Right ventricle myocardium inferior (tissue), 1 donor: ENCODE data around the gene SUGCT. TPM values are rescaled to one million over a fixed set of nuclear protein-coding genes. Genes with fewer than 3 reads are reported as not detected.

Experiments
- ATAC-seq: fragments of 200-7000 bp; cut with Tn5 transposase; one replicate; pipeline ENCODE4 v1.9.1; 2020; ENCODE audit warnings: mild to moderate bottlenecking, moderate library complexity
- DNase-seq: peaks from one replicate; pipeline ENCODE4 v3.0.0; 2021; ENCODE audit errors: missing footprints
- intact Hi-C: fragments of 100-400 bp; cut with DNase I; formaldehyde crosslinking; loops from one replicate; pipeline ENCODE4 v1.11.0; 2022
- total RNA-seq: library from RNA; stranded (reverse); fragmentation: NEBNext Ultra II Directional; extraction: Animal tissue kit (Norgen Biotek cat#: 25700); gene quantifications from one replicate; pipeline ENCODE4 v1.2.1, GENCODE V29; 2021
- donor health status: DM: no; HTN: yes; CAD: no; lungs with severe emphysema.

SUGCT gene
- total RNA-seq, 1 donor from 2014 or later = 4.4 TPM

- DNase-seq (no peak), ATAC-seq (no peak)
- intact Hi-C loops = no loop called here
Observed at GRCh38 chr7:40739257-40739656, 604.5 kb downstream of the SUGCT start.

GRCh38 chr7:40742270-40742669 is 607.5 kb downstream of the SUGCT start:
- ATAC-seq = no peak
- intact Hi-C loops = no loop called here
- DNase-seq = no peak

GRCh38 chr7:40746841-40747556 is 612.2 kb downstream of the SUGCT start:
- ATAC-seq (no peak), DNase-seq (no peak)
- intact Hi-C loops = no loop called here

- ATAC-seq = no peak
- no peak for DNase-seq
- intact Hi-C loops = no loop called here
Observed at GRCh38 chr7:40747856-40748255, 613.1 kb downstream of the SUGCT start.

GRCh38 chr7:40749877-40750276 is 615.1 kb downstream of the SUGCT start:
- intact Hi-C loops = no loop called here
- DNase-seq = no peak
- ATAC-seq = no peak

GRCh38 chr7:40753455-40753854 is 618.6 kb downstream of the SUGCT start:
- no peak for ATAC-seq
- intact Hi-C loops = no loop called here

GRCh38 chr7:40755438-40755837 is 620.6 kb downstream of the SUGCT start:
- ATAC-seq (no peak), DNase-seq (no peak)
- intact Hi-C loops = no loop called here

More at GRCh38 chr7:40753455-40753854, 618.6 kb downstream of the SUGCT start:
- DNase-seq = no peak

- intact Hi-C loops = no loop called here
- ATAC-seq = no peak
Observed at GRCh38 chr7:40757109-40757508, 622.3 kb downstream of the SUGCT start.

GRCh38 chr7:40758590-40758989 is 623.8 kb downstream of the SUGCT start:
- DNase-seq (no peak), ATAC-seq (peak; percentile 44)
- intact Hi-C loops = no loop called here

More at GRCh38 chr7:40757109-40757508, 622.3 kb downstream of the SUGCT start:
- no peak for DNase-seq

GRCh38 chr7:40760293-40760964 is 625.6 kb downstream of the SUGCT start:
- DNase-seq (no peak), ATAC-seq (no peak)
- intact Hi-C loops = no loop called here

GRCh38 chr7:40760987-40761386 is 626.2 kb downstream of the SUGCT start:
- DNase-seq (no peak), ATAC-seq (no peak)
- intact Hi-C loops = no loop called here

GRCh38 chr7:40761762-40762560 is 627.2 kb downstream of the SUGCT start:
- intact Hi-C loops = no loop called here
- ATAC-seq (no peak), DNase-seq (no peak)

- intact Hi-C loops = no loop called here
- DNase-seq (no peak), ATAC-seq (no peak)
Observed at GRCh38 chr7:40763319-40764287, 628.8 kb downstream of the SUGCT start.

GRCh38 chr7:40765639-40766038 is 630.8 kb downstream of the SUGCT start:
- ATAC-seq = no peak
- intact Hi-C loops = no loop called here
- DNase-seq = no peak

- no peak for ATAC-seq
- intact Hi-C loops = no loop called here
- DNase-seq = no peak
Observed at GRCh38 chr7:40772096-40772495, 637.3 kb downstream of the SUGCT start.

GRCh38 chr7:40773656-40774055 is 638.9 kb downstream of the SUGCT start:
- no peak for ATAC-seq
- DNase-seq = no peak
- intact Hi-C loops = no loop called here

- DNase-seq (no peak), ATAC-seq (no peak)
- intact Hi-C loops = no loop called here
Observed at GRCh38 chr7:40775877-40776276, 641.1 kb downstream of the SUGCT start.

GRCh38 chr7:40777730-40778312 is 643.0 kb downstream of the SUGCT start:
- intact Hi-C loops = no loop called here
- no peak for DNase-seq

More at GRCh38 chr7:40777730-40778312, 643.0 kb downstream of the SUGCT start:
- no peak for ATAC-seq
